ENCODE measurements around the gene KCNJ8.

- TF ChIP-seq CTCF (IDR thresholded peaks at IDR 0.05) (no peak), ZFX (IDR thresholded peaks at IDR 0.05; ENCODE audit: borderline replicate concordance) (no peak)
Measured at GRCh38 chr12:21814327-21814726, 39.8 kb upstream of the KCNJ8 start.
